ENCODE measurements around the gene EPHB2.
"Not testable (repeated sequence)": the region's sequence is repeated elsewhere in the genome, so short reads cannot be mapped to it uniquely, and the experiment has no call there.

Gene EPHB2

GRCh38 chr1:22936681-22937080 is 226.0 kb downstream of the EPHB2 start:
- H3K4me1 Mint-ChIP-seq (ENCODE audit: low read depth in 2 of 2) = no peaks in the 10 kb centered on the region
- peaks cover 23 to 33% of the 10 kb centered on the region in 2 donors for H3K27me3 Mint-ChIP-seq
- no peak overlapping the region for H3K4me3 Mint-ChIP-seq
- ATAC-seq (replicated peaks) (no peak), DNase-seq (no peak)
- no peak overlapping the region for H3K27ac Mint-ChIP-seq
- H3K9me3 Mint-ChIP-seq = no peaks in the 10 kb centered on the region
- no peaks in the 10 kb centered on the region for H3K36me3 Mint-ChIP-seq (ENCODE audit: insufficient read depth)

GRCh38 chr1:22941257-22941656 is 230.6 kb downstream of the EPHB2 start:
- Mint-ChIP-seq H3K4me1 (ENCODE audit: low read depth in 2 of 2) (no peaks in the 10 kb centered on the region), H3K9me3 (no peaks in the 10 kb centered on the region), H3K4me3 (no peak overlapping the region)

GRCh38 chr1:22944346-22945055 is 233.9 kb downstream of the EPHB2 start:
- ATAC-seq (replicated peaks) = no peak
- Mint-ChIP-seq H3K36me3 (ENCODE audit: insufficient read depth) (peaks cover 2% of the 10 kb centered on the region), H3K9me3 (no peaks in the 10 kb centered on the region), H3K4me3 (no peak overlapping the region), H3K4me1 (ENCODE audit: low read depth in 2 of 2) (no peaks in the 10 kb centered on the region), H3K27ac (no peak overlapping the region), H3K27me3 (peaks cover 32 to 55% of the 10 kb centered on the region in 2 donors)
- no peak for DNase-seq

More at GRCh38 chr1:22941257-22941656, 230.6 kb downstream of the EPHB2 start:
- Mint-ChIP-seq H3K36me3 (ENCODE audit: insufficient read depth) (peaks cover 2% of the 10 kb centered on the region), H3K27me3 (peaks cover 37 to 52% of the 10 kb centered on the region in 2 donors), H3K27ac (no peak overlapping the region)
- ATAC-seq (replicated peaks) = no peak
- no peak for DNase-seq

- not testable (repeated sequence) for DNase-seq; ATAC-seq (replicated peaks); H3K4me3 Mint-ChIP-seq; H3K9me3 Mint-ChIP-seq; H3K4me1 Mint-ChIP-seq (ENCODE audit: low read depth in 2 of 2); H3K36me3 Mint-ChIP-seq (ENCODE audit: insufficient read depth); H3K27ac Mint-ChIP-seq
- H3K27me3 Mint-ChIP-seq = peaks cover 32 to 59% of the 10 kb centered on the region in 2 donors
These were observed 234.5 kb downstream of the EPHB2 start for GRCh38 chr1:22945171-22945570.

GRCh38 chr1:22949822-22950331 is 239.2 kb downstream of the EPHB2 start:
- DNase-seq = no peak
- Mint-ChIP-seq H3K36me3 (ENCODE audit: insufficient read depth) (peaks cover 2% of the 10 kb centered on the region), H3K4me1 (ENCODE audit: low read depth in 2 of 2) (no peaks in the 10 kb centered on the region), H3K27me3 (peaks cover 16 to 67% of the 10 kb centered on the region in 2 donors), H3K9me3 (no peaks in the 10 kb centered on the region), H3K27ac (no peak overlapping the region), H3K4me3 (no peak overlapping the region)
- no peak for ATAC-seq (replicated peaks)

- Mint-ChIP-seq H3K27me3 (peaks cover 16 to 71% of the 10 kb centered on the region in 2 donors), H3K4me1 (ENCODE audit: low read depth in 2 of 2) (no peaks in the 10 kb centered on the region), H3K9me3 (no peaks in the 10 kb centered on the region), H3K36me3 (ENCODE audit: insufficient read depth) (no peaks in the 10 kb centered on the region), H3K4me3 (no peak overlapping the region), H3K27ac (no peak overlapping the region)
- no peak for ATAC-seq (replicated peaks)
- no peak for DNase-seq
These were observed 241.2 kb downstream of the EPHB2 start for GRCh38 chr1:22951796-22952195.

- Mint-ChIP-seq H3K27ac (no peak overlapping the region), H3K4me1 (ENCODE audit: low read depth in 2 of 2) (no peaks in the 10 kb centered on the region), H3K4me3 (no peak overlapping the region), H3K9me3 (no peaks in the 10 kb centered on the region), H3K27me3 (peaks cover 16 to 69% of the 10 kb centered on the region in 2 donors), H3K36me3 (ENCODE audit: insufficient read depth) (no peaks in the 10 kb centered on the region)
- DNase-seq (no peak), ATAC-seq (replicated peaks) (no peak)
These were observed 242.0 kb downstream of the EPHB2 start for GRCh38 chr1:22952694-22953056.

GRCh38 chr1:22953057-22953739 is 242.6 kb downstream of the EPHB2 start:
- DNase-seq (no peak), ATAC-seq (replicated peaks) (no peak)
- Mint-ChIP-seq H3K27ac (no peak overlapping the region), H3K36me3 (ENCODE audit: insufficient read depth) (no peaks in the 10 kb centered on the region), H3K4me1 (ENCODE audit: low read depth in 2 of 2) (no peaks in the 10 kb centered on the region), H3K4me3 (no peak overlapping the region), H3K27me3 (peaks cover 16 to 64% of the 10 kb centered on the region in 2 donors), H3K9me3 (no peaks in the 10 kb centered on the region)

GRCh38 chr1:22953740-22954141 is 243.1 kb downstream of the EPHB2 start:
- Mint-ChIP-seq H3K27me3 (peaks cover 16 to 59% of the 10 kb centered on the region in 2 donors), H3K36me3 (ENCODE audit: insufficient read depth) (no peaks in the 10 kb centered on the region), H3K4me1 (ENCODE audit: low read depth in 2 of 2) (no peaks in the 10 kb centered on the region), H3K9me3 (no peaks in the 10 kb centered on the region), H3K4me3 (no peak overlapping the region), H3K27ac (no peak overlapping the region)
- DNase-seq = no peak
- no peak for ATAC-seq (replicated peaks)

GRCh38 chr1:22955146-22955545 is 244.5 kb downstream of the EPHB2 start:
- DNase-seq (no peak), ATAC-seq (replicated peaks) (no peak)
- H3K4me3 Mint-ChIP-seq = no peak overlapping the region
- H3K36me3 Mint-ChIP-seq (ENCODE audit: insufficient read depth) = no peaks in the 10 kb centered on the region
- H3K4me1 Mint-ChIP-seq (ENCODE audit: low read depth in 2 of 2) = no peaks in the 10 kb centered on the region
- no peaks in the 10 kb centered on the region for H3K9me3 Mint-ChIP-seq
- H3K27ac Mint-ChIP-seq = no peak overlapping the region
- H3K27me3 Mint-ChIP-seq = peaks cover 16 to 65% of the 10 kb centered on the region in 2 donors

GRCh38 chr1:22957066-22957465 is 246.4 kb downstream of the EPHB2 start:
- no peaks in the 10 kb centered on the region for H3K36me3 Mint-ChIP-seq (ENCODE audit: insufficient read depth)
- H3K27me3 Mint-ChIP-seq = peaks cover 7 to 46% of the 10 kb centered on the region in 2 donors
- ATAC-seq (replicated peaks) (no peak), DNase-seq (no peak)
- no peak overlapping the region for H3K4me3 Mint-ChIP-seq
- H3K4me1 Mint-ChIP-seq (ENCODE audit: low read depth in 2 of 2) = no peaks in the 10 kb centered on the region
- no peaks in the 10 kb centered on the region for H3K9me3 Mint-ChIP-seq
- H3K27ac Mint-ChIP-seq = no peak overlapping the region

- Mint-ChIP-seq H3K9me3 (no peaks in the 10 kb centered on the region), H3K4me1 (ENCODE audit: low read depth in 2 of 2) (no peaks in the 10 kb centered on the region), H3K27me3 (peaks cover 7 to 46% of the 10 kb centered on the region in 2 donors), H3K4me3 (no peak overlapping the region), H3K27ac (no peak overlapping the region), H3K36me3 (ENCODE audit: insufficient read depth) (no peaks in the 10 kb centered on the region)
- no peak for ATAC-seq (replicated peaks)
- no peak for DNase-seq
These were observed 247.9 kb downstream of the EPHB2 start for GRCh38 chr1:22958556-22958955.

GRCh38 chr1:22959545-22960360 is 249.1 kb downstream of the EPHB2 start:
- ATAC-seq (replicated peaks) (no peak), DNase-seq (no peak)
- H3K4me3 Mint-ChIP-seq = no peak overlapping the region
- H3K27me3 Mint-ChIP-seq = peaks cover 7 to 34% of the 10 kb centered on the region in 2 donors
- H3K27ac Mint-ChIP-seq = no peak overlapping the region
- no peaks in the 10 kb centered on the region for H3K4me1 Mint-ChIP-seq (ENCODE audit: low read depth in 2 of 2)
- no peaks in the 10 kb centered on the region for H3K36me3 Mint-ChIP-seq (ENCODE audit: insufficient read depth)
- H3K9me3 Mint-ChIP-seq = no peaks in the 10 kb centered on the region

Data from effector memory CD8-positive, alpha-beta T cell (primary cell).